ENCODE data around the gene ZNF672. TPM values are rescaled to one million over a fixed set of nuclear protein-coding genes. Genes with fewer than 3 reads are reported as not detected.

ZNF672 gene
- total and polyA plus RNA-seq, 4 donors = 6.4 to 28.0 (median 20.1) TPM

GRCh38 chr1:248891758-248892157, 53.7 kb downstream of the ZNF672 start (continued):
- no peak for TF ChIP-seq RXRA (IDR thresholded peaks at IDR 0.05)
- TF ChIP-seq RAD21 (IDR thresholded peaks at IDR 0.05) = no peak
- no peak for TF ChIP-seq EGR1 (IDR thresholded peaks at IDR 0.05; ENCODE audit: low read depth in 2 of 2)
- no peak for TF ChIP-seq SP1 (IDR thresholded peaks at IDR 0.05)
- TF ChIP-seq, protein P1, sequence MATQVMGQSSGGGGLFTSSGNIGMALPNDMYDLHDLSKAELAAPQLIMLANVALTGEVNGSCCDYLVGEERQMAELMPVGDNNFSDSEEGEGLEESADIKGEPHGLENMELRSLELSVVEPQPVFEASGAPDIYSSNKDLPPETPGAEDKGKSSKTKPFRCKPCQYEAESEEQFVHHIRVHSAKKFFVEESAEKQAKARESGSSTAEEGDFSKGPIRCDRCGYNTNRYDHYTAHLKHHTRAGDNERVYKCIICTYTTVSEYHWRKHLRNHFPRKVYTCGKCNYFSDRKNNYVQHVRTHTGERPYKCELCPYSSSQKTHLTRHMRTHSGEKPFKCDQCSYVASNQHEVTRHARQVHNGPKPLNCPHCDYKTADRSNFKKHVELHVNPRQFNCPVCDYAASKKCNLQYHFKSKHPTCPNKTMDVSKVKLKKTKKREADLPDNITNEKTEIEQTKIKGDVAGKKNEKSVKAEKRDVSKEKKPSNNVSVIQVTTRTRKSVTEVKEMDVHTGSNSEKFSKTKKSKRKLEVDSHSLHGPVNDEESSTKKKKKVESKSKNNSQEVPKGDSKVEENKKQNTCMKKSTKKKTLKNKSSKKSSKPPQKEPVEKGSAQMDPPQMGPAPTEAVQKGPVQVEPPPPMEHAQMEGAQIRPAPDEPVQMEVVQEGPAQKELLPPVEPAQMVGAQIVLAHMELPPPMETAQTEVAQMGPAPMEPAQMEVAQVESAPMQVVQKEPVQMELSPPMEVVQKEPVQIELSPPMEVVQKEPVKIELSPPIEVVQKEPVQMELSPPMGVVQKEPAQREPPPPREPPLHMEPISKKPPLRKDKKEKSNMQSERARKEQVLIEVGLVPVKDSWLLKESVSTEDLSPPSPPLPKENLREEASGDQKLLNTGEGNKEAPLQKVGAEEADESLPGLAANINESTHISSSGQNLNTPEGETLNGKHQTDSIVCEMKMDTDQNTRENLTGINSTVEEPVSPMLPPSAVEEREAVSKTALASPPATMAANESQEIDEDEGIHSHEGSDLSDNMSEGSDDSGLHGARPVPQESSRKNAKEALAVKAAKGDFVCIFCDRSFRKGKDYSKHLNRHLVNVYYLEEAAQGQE (IDR thresholded peaks at IDR 0.05) = no peak
- TF ChIP-seq NR2F2 (IDR thresholded peaks at IDR 0.05) = no peak

- WGBS = 82% methylated on average over 1 of the region's 1 CpG
- peaks cover 0 to 3% (median under 1%) of the 10 kb centered on the region in 4 donors for H3K27me3 ChIP-seq (ENCODE audit: control insufficient read depth in 4 of 4, insufficient read depth in 4 of 4, low read length in 3 of 4)
- H3K4me3 ChIP-seq (ENCODE audit: low read depth in 1 of 3, low read length in 3 of 3) = no peak overlapping the region
- DNase-seq (ENCODE audit: low spot score) = no peak
- H3K9me3 ChIP-seq (ENCODE audit: control insufficient read depth in 4 of 4, low read length in 3 of 4) = no peaks in the 10 kb centered on the region
- no peaks in the 10 kb centered on the region for H3K4me1 ChIP-seq (ENCODE audit: control insufficient read depth in 4 of 4, insufficient read depth in 4 of 4, low read length in 3 of 4)
- H3K9ac ChIP-seq (ENCODE audit: low read depth in 1 of 2, low read length in 2 of 2) = no peak overlapping the region
- no peak overlapping the region for H3K27ac ChIP-seq (ENCODE audit: low read depth in 1 of 2, low read length in 2 of 2)
- H3K36me3 ChIP-seq (ENCODE audit: control insufficient read depth in 4 of 4, insufficient read depth in 3 of 4, low read depth in 1 of 4, low read length in 3 of 4) = no peaks in the 10 kb centered on the region
- no peak for TF ChIP-seq MAX (IDR thresholded peaks at IDR 0.05)
- TF ChIP-seq HNF4A (conservative IDR thresholded peaks at IDR 0.05) = no peak
- TF ChIP-seq RXRA (IDR thresholded peaks at IDR 0.05) = no peak
- TF ChIP-seq FOXA1 (IDR thresholded peaks at IDR 0.05) = no peak
These were observed 54.6 kb downstream of the ZNF672 start for GRCh38 chr1:248892590-248892989.

DNA sequence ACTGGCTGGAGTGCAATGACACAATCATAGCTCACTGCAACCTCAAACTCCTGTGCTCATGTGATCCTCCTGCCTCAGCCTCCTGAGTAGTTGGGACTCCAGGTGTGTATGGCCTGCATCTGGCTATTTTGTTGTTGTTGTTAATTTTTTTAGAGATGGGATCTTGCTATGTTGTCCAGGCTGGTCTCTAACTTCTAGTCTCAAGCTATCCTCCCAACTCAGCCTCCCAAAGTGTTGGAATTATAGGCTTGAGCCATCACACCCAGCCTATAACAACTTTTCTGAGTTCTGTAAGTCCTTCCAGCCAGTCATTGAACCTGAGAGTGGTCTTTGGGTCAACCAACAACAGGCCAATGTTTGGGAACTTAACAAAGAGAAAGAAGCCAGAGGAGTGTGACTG, 56.8 kb downstream of the ZNF672 start:
- Histone ChIP-seq H3K9ac (ENCODE audit: low read depth in 1 of 2, low read length in 2 of 2) (no peak overlapping the region), H3K4me1 (ENCODE audit: control insufficient read depth in 4 of 4, insufficient read depth in 4 of 4, low read length in 3 of 4) (no peaks in the 10 kb centered on the region), H3K9me3 (ENCODE audit: control insufficient read depth in 4 of 4, low read length in 3 of 4) (no peaks in the 10 kb centered on the region), H3K4me3 (ENCODE audit: low read depth in 1 of 3, low read length in 3 of 3) (no peak overlapping the region), H3K36me3 (ENCODE audit: control insufficient read depth in 4 of 4, insufficient read depth in 3 of 4, low read depth in 1 of 4, low read length in 3 of 4) (no peaks in the 10 kb centered on the region), H3K27ac (ENCODE audit: low read depth in 1 of 2, low read length in 2 of 2) (no peak overlapping the region), H3K27me3 (ENCODE audit: control insufficient read depth in 4 of 4, insufficient read depth in 4 of 4, low read length in 3 of 4) (peaks cover 0 to 6% (median 2%) of the 10 kb centered on the region in 4 donors)
- DNase-seq (ENCODE audit: low spot score) = no peak
- no peak for TF ChIP-seq FOXA1 (IDR thresholded peaks at IDR 0.05)
- TF ChIP-seq YY1 (IDR thresholded peaks at IDR 0.05) = no peak
- TF ChIP-seq, protein P2, sequence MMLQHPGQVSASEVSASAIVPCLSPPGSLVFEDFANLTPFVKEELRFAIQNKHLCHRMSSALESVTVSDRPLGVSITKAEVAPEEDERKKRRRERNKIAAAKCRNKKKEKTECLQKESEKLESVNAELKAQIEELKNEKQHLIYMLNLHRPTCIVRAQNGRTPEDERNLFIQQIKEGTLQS (IDR thresholded peaks at IDR 0.05) = no peak
- TF ChIP-seq GABPA (IDR thresholded peaks at IDR 0.05 in 1 of 2, conservative IDR thresholded peaks at IDR 0.05 in 1 of 2) = no peak
- no peak for TF ChIP-seq EGR1 (IDR thresholded peaks at IDR 0.05; ENCODE audit: low read depth in 2 of 2)
- no peak for TF ChIP-seq RAD21 (IDR thresholded peaks at IDR 0.05)
- TF ChIP-seq NR2F2 (IDR thresholded peaks at IDR 0.05) = no peak

All from liver (tissue), 9 donors.